ENCODE results near the gene OR5M3.

The OR5M3 gene

GRCh38 chr11:56473252-56473651 lies at the start of gene OR5M3:
TSS of gene OR5M3 (minus strand) at chr11:56473352. CDS start at chr11:56470497, 2,855 bp downstream.
- no peak for DNase-seq (ENCODE audit: low read depth)

DNA sequence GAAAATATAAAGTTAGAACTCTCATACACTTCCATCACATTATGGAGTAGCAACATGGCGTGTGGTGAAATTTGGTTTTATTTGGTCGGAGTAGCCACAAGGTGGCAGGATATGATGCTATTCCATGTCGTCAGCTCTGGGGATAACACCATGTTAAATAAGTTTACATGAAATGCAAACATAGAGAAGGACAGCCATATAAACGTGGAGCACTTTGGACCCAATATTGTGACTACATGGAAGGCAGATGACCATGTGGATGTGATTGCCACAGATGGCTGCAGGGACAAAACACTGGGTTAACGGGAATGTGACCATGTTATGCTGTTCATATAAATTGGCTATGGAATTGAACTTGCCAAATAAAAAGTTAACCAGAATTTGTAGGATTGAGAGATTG lies 48.9 kb upstream of the OR5M3 start:
- DNase-seq (ENCODE audit: low read depth) = no peak

DNA sequence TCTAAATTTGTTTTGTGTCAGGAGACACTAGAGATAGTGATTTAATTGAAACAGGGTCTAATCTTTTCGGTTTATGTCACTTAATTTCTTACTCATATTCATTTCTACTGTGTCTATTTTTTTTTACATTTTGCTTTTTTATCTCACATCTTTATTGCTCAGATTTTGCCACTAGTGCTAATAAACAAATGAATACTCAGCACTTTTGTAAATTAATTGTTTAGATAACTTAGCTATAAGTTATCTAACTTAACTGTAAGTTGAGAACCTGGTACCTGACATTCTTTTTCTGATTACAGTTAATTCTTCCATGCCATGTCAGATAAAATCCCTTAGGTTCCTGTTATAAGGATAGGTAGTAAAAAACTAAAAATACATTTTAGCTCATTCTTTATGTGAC lies 40.1 kb upstream of the OR5M3 start:
- DNase-seq (ENCODE audit: low read depth) = no peak

DNA sequence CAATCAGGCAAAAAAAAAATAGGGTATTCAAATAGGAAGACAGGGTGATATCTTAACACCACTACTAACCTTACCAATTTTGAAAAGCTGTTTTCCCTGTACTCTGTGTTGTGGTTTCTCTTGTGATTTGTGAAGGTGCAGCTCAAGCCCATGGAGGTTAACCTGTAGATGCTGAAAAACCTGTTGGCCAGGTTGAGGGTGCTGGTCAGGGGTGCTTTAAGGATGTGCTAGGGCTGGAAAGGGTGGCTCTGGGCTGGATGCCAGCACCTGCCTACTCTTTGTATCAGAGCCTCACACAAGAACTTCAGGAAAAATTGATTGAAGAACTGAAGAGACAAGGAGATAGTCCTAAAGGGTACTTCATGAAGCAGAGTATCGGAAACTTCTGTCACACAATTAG lies 36.3 kb upstream of the OR5M3 start:
- no peak for DNase-seq (ENCODE audit: low read depth)

DNA sequence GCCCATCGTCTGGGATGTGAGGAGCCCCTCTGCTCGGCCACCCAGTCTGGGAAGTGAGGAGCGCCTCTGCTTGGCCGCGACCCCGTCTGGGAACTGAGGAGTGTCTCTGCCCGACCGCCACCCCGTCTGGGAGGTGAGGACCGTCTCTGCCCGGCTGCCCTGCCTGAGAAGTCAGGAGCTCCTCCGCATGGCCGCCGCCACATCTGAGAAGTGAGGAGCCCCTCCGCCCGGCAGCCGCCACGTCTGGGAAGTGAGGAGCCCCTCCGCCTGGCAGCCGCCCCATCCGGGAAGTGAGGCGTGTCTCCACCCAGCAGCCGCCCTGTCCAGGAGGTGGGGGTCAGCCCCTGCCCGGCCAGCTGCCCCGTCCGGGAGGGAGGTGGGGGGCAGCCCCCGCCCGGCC lies 23.9 kb upstream of the OR5M3 start:
- DNase-seq (ENCODE audit: low read depth) = no peak

- no peak for DNase-seq (ENCODE audit: low read depth)
These were observed 22.0 kb upstream of the OR5M3 start for GRCh38 chr11:56495117-56495516.

DNA sequence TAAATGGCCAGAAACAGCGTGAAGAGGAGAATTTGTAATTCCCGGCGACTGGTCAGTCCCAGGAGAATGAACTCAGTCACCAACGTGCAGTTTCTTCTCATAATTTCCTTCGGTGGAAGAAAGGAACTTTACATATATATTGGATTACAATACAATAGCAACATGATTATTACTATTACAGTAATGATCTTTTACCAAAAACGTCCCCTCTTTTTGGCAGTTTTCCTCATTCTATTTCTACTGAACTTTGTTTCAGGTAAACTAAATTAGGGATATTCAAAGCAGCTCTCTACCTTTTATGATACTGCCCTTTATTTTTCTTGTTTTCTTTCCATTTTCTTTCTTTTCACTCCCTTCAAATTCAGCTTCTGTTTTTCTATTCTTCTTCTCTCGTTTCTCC lies 18.1 kb upstream of the OR5M3 start, which contains the start of gene OR5M8:
TSS of gene OR5M8 (minus strand) at position 101 of the 400 bp plus-strand sequence. CDS start at position 101, 0 bp downstream.
- no peak for DNase-seq (ENCODE audit: low read depth)

GRCh38 chr11:56486801-56487200 lies 13.6 kb upstream of the OR5M3 start:
- no peak for DNase-seq (ENCODE audit: low read depth)

DNA sequence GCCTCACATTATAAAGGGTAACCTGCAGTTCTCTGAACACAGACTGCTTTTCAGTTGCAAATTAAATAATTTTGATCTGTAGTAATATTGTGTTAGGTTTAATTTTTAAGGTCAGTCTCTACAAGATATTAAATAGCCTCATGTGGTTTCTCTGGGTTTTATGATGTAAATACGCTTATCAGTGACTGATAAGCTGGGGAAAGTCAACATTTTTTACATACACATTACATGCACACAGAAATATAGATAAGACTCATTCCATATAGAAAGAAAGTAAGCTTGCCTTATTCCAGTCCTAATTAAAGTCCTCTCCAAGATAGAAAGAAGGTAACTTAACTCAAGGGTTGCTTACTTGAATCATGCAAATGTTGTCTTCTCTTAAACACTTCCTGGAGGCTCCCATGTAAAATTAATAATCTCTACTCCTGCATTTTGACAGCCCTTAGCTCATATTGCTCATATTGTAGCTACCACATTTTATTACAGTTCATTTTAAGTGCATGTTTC lies 1.6 kb upstream of the OR5M3 start:
- DNase-seq (ENCODE audit: low read depth) = no peak

DNA sequence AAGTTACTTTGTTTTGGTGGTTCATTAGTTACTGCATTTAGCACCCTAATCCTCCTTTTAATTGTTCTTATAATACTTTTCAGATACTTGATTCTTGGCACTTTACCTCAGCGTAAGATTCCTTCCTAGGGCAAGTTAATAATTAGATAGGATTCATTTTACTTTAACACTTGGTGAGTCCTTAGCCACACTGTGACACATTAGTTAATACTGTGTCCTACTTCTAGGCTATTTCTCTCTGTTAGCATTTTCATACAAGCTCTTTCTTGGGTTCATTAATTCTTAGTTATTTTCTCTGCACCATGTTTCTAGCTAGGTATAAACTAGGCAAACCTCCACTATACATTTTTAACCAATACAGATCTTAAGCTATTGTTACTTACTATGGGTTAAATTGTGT lies 16.1 kb downstream of the OR5M3 start:
- DNase-seq (ENCODE audit: low read depth) = no peak

DNA sequence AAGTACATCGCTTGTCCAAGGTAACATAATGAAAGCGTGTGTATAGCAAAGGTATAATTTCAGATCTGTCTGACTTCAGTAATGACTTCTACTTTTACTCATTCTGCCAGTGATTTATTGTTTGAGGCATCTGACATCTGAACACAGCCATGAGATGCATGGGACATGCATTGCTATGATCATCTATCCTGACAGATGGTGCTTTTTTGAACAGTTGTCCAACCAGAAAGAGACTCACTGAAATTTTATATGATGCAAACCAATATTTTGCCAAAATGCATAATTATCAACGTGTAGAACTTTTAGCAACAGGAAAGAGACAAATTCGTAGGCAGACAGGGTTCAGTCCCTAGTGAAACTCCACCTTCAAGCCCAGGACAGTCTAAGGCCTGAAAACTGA lies 19.6 kb downstream of the OR5M3 start:
- no peak for DNase-seq (ENCODE audit: low read depth)
